Breast epithelium (tissue), 3 donors: ENCODE data around the gene ANKRD44.

ENCODE experiments used
- CTCF ChIP-seq, 3 donors: fragments of 450-650 bp; IDR thresholded peaks; one replicate each; pipeline ENCODE4 v1.5.1; 2016 to 2017; ENCODE audit warnings: antibody characterized with exemption in 3 of 3, mild to moderate bottlenecking in 3 of 3, moderate library complexity in 3 of 3
- POLR2A ChIP-seq: fragments of 450-650 bp; IDR thresholded peaks from one replicate; pipeline ENCODE4 v1.6.1; 2016; ENCODE audit warnings: antibody characterized with exemption, mild to moderate bottlenecking, moderate library complexity
- POLR2AphosphoS5 ChIP-seq, 3 donors: sonication (generic); formaldehyde crosslinking; IDR thresholded peaks; one replicate each; pipeline ENCODE4 v1.6.1; 2017; ENCODE audit warnings: antibody characterized with exemption in 3 of 3

DNA sequence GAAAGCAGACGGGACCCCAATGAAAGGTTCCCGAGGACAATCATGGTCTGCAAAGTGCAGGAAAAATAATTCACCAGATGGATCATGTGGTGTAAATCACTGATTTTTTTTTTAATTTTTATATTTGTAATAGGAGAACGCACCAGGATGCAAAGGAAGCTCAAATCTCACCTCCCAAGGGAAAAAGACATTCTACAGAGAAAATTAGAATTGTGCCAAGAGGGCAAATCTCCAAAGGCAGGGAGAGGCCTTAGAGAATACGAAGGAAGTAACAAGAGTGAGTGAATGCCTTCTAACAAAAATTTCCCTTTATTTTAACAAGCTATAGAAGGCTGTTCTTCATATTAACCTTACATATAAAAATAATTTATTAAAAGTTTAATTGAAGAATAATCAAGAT, 90.9 kb downstream of the ANKRD44 start:
- TF ChIP-seq CTCF (IDR thresholded peaks at IDR 0.05) (no peak), POLR2A (no peak), POLR2AphosphoS5 (IDR thresholded peaks at IDR 0.05) (no peak)
